Activated CD4-positive, alpha-beta T cell treated with anti-CD3 and anti-CD28 coated beads, Interleukin-2, amount 10 ng/mL, durations not matched to agents 24 days and 14 days (primary cell): ENCODE measurements around the gene PDE1C. TPM values are rescaled to one million over a fixed set of nuclear protein-coding genes. Genes with fewer than 3 reads are reported as not detected.

Experiments used
- DNase-seq: peaks from one replicate; pipeline ENCODE4 v3.0.0; 2022
- H3K27ac Mint-ChIP-seq: one replicate; pipeline ENCODE4 v1.8.0; 2022; ENCODE audit warnings: mild to moderate bottlenecking, mixed read lengths
- H3K27me3 Mint-ChIP-seq: one replicate; pipeline ENCODE4 v1.8.0; 2022; ENCODE audit warnings: mixed read lengths
- H3K36me3 Mint-ChIP-seq: one replicate; pipeline ENCODE4 v1.8.0; 2022; ENCODE audit warnings: low read depth, mild to moderate bottlenecking, mixed read lengths
- H3K4me1 Mint-ChIP-seq: one replicate; pipeline ENCODE4 v1.8.0; 2021; ENCODE audit warnings: mixed read lengths
- H3K4me3 Mint-ChIP-seq: one replicate; pipeline ENCODE4 v1.8.0; 2022; ENCODE audit warnings: mild to moderate bottlenecking, moderate library complexity, mixed read lengths
- H3K9me3 Mint-ChIP-seq: one replicate; pipeline ENCODE4 v1.8.0; 2021; ENCODE audit warnings: mixed read lengths
- intact Hi-C: fragments of 100-400 bp; cut with micrococcal nuclease; formaldehyde crosslinking; loops from one replicate; pipeline ENCODE4 v1.15.1; 2023
- total RNA-seq: library from RNA; stranded (reverse); gene quantifications from 2 replicates; pipeline ENCODE4 v1.2.3, GENCODE V29; 2022

PDE1C gene
- total RNA-seq, 1 donor from 2014 or later: not detected

DNA sequence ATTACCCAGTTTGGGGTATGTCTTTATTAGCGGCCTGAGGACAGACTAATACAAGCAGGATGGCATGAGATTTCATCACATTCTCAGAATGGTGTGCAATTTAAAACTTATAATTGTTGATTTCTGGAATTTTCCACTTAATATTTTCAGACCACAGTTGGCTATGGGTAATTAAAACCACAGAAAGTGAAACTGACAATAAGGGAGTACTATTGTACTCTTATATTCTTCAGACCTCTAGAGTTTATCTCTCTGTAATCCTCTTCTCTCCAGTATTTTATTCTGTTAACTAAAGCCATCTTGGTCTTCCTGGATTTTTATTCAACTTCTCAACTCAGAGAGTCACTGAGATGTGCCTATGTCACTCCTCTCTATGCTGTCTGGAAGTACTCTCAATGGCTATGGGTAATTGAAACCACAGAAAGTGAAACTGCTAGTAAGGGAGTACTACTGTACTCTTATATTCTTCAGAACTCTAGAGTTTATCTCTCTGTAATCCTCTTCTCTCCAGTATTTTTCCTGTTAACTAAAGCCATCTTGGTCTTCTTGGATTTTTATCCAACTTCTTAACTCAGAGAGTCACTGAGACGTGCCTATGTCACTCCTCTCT lies 264.9 kb downstream of the PDE1C start:
- intact Hi-C loops: no loop called here
- Mint-ChIP-seq H3K4me3 (no peak overlapping the region), H3K36me3 (no peaks in the 10 kb centered on the region), H3K4me1 (no peaks in the 10 kb centered on the region), H3K27ac (no peak overlapping the region), H3K27me3 (no peaks in the 10 kb centered on the region), H3K9me3 (no peaks in the 10 kb centered on the region)
- DNase-seq: no peak

DNA sequence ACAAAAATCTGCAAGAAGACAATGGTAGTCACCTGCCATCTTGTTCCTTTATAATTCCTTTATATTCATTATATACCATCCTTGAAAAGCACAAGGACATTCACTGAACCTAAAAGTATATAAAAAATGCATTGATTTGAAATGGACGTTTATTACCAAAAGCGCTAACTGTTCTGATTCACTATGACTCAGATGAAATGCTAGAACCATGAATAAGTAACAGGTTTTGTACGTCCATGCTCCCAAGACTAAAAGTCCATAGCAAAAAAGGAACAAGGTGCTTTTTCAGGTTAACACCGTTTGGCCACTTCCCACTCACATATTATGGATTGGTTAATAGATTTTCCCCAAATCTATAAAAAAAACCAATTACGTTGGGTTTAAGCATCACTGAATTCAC lies 273.8 kb downstream of the PDE1C start:
- H3K4me1 Mint-ChIP-seq: no peaks in the 10 kb centered on the region
- no peak for DNase-seq
- H3K9me3 Mint-ChIP-seq: no peaks in the 10 kb centered on the region
- no peak overlapping the region for H3K27ac Mint-ChIP-seq
- intact Hi-C loops: no loop called here
- no peaks in the 10 kb centered on the region for H3K27me3 Mint-ChIP-seq
- no peak overlapping the region for H3K4me3 Mint-ChIP-seq
- H3K36me3 Mint-ChIP-seq: no peaks in the 10 kb centered on the region

DNA sequence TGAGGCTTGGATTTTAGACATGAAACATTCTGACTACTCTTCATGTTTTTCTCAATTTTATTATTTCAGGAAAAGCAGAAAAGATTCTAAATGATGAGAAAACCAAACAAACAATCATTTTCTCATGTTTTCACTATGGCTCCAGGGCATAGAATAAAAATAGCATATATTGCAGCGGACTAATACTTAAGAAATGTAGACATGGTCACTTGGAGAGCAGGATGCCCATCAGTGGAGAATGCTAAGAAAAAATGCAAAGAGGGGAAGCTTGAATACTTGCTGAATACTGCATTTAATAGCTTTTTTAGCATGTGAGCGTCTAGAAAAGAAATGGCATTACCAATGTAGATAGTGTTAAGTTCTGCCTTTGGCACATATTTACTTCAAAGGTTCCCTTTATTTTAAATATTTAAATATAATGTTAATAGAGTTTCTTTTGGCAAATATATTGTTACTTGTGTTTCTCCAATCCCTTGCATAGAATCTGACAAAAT lies 275.3 kb downstream of the PDE1C start:
- DNase-seq: no peak
- H3K36me3 Mint-ChIP-seq: no peaks in the 10 kb centered on the region
- no peaks in the 10 kb centered on the region for H3K4me1 Mint-ChIP-seq
- no peak overlapping the region for H3K4me3 Mint-ChIP-seq
- no peaks in the 10 kb centered on the region for H3K27me3 Mint-ChIP-seq
- no peaks in the 10 kb centered on the region for H3K9me3 Mint-ChIP-seq
- no peak overlapping the region for H3K27ac Mint-ChIP-seq
- intact Hi-C loops: no loop called here

DNA sequence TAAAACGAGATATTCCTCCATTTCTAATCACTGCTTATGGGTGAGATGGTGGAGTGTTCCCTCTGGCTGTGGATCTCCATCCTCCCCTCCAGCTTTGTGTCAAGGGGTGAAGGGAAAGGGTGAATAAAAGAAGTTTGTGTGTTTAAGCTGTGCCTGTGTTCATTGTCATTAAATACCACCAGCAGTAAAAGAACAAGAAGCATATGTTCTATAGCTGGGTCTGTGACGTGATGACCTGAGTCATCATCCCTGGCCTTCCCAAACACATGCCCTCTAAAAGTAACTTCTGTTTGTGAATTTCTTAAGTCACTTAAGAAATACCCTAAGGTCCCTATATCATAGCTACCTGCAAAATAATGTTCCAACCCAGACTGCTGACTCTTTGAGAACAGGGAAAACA lies 278.3 kb downstream of the PDE1C start:
- no peak overlapping the region for H3K4me3 Mint-ChIP-seq
- H3K27ac Mint-ChIP-seq: no peak overlapping the region
- H3K9me3 Mint-ChIP-seq: no peaks in the 10 kb centered on the region
- no peak for DNase-seq
- no peaks in the 10 kb centered on the region for H3K27me3 Mint-ChIP-seq
- no peaks in the 10 kb centered on the region for H3K36me3 Mint-ChIP-seq
- intact Hi-C loops: no loop called here
- H3K4me1 Mint-ChIP-seq: no peaks in the 10 kb centered on the region

DNA sequence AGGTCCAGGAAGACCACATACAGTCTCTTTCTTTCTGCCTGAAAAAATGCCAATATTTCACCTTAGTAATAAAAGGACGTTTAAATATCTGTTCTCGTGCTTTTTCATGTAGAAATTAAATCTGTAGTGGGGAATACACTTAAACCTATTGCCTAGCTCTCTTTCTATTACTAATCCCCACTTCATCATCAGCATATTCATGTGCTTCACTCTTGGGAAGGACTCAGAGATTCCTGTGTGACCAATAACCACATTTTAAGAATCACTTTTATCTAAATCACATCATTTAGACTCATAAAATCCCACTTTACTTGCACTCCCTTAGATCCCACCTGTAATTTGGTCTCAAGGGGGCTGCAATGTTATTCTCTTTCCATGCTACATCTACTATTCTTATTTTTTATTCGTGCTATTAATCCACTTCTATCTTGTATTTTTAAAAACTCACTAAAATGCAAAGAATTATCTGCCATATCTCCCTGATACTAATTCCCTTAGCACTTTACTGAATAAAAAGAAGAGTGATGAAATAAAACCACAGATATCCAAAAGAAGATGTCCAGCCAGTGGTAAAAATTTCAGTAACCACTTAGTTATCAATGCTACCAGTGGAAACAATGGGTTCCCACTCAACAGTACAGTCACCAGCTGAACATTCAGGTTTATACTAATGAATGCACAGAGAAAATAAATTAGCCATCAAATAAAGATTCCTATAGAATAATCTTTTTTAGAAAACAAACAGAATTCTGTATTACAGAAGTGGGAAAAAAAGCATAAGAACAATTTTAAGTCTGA lies 281.1 kb downstream of the PDE1C start:
- DNase-seq: no peak
- H3K4me3 Mint-ChIP-seq: no peak overlapping the region
- H3K27ac Mint-ChIP-seq: no peak overlapping the region
- intact Hi-C loops: no loop called here
- H3K27me3 Mint-ChIP-seq: no peaks in the 10 kb centered on the region
- no peaks in the 10 kb centered on the region for H3K9me3 Mint-ChIP-seq
- no peaks in the 10 kb centered on the region for H3K4me1 Mint-ChIP-seq
- no peaks in the 10 kb centered on the region for H3K36me3 Mint-ChIP-seq

DNA sequence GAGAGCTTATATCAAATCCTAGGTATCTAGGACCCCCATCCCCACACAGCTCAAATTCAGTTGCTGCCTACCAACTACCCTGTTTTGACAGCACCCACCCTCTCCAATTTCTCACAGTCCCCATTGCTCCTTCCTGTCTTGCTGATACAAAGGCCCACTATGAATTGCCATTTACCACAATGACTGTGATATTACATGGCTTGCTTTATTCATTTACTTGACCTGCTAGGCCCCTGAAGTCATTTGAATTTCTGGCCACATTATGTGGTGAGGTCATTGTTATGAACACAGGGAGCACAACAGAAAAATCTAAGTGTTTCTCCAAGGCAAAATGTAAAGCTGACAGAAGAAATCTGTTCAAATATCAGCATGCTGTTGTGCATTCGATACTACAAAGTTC lies 281.8 kb downstream of the PDE1C start:
- no peaks in the 10 kb centered on the region for H3K9me3 Mint-ChIP-seq
- H3K27me3 Mint-ChIP-seq: no peaks in the 10 kb centered on the region
- no peak overlapping the region for H3K27ac Mint-ChIP-seq
- intact Hi-C loops: no loop called here
- no peak overlapping the region for H3K4me3 Mint-ChIP-seq
- H3K4me1 Mint-ChIP-seq: no peaks in the 10 kb centered on the region
- no peak for DNase-seq
- H3K36me3 Mint-ChIP-seq: no peaks in the 10 kb centered on the region

DNA sequence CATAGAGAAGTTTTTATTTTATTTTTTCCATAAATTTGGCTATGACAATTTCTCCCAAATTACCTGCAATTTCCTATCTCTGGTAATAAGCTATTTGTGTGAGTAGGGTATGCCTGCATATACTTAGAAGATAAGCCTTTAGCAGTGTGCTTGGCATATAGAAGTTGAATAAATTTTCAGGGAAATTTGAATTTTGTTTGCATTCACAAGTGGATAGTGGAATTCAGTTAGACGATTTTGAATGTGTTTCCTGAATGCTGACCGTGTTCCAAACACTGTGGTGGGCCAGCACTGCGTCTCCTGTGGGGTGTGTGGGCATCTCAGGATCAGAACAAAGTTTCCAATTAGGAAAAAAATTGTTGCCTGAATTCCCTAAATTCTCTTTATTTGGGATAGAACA lies 283.9 kb downstream of the PDE1C start:
- no peak overlapping the region for H3K27ac Mint-ChIP-seq
- H3K36me3 Mint-ChIP-seq: no peaks in the 10 kb centered on the region
- H3K27me3 Mint-ChIP-seq: no peaks in the 10 kb centered on the region
- no peak overlapping the region for H3K4me3 Mint-ChIP-seq
- H3K4me1 Mint-ChIP-seq: no peaks in the 10 kb centered on the region
- intact Hi-C loops: no loop called here
- no peaks in the 10 kb centered on the region for H3K9me3 Mint-ChIP-seq
- no peak for DNase-seq

DNA sequence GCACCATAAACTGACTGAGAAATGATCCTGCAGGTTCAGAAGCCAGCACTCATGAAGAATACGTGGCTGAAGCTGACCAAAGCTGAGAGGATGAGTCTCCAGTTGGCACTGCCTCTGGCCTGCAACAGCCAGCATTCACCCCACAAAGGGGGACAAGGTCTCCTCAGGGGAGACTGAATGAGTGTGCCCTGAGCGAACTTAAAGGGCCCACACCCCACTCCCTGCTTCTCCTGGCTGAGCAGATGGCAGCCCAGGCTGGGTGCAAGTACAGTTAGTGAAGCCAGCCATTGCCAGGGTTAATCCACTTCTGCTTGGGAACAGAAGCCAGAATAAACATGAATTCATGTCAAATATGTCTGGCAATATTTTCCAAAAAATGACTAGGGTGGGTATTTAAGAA lies 285.1 kb downstream of the PDE1C start:
- Mint-ChIP-seq H3K27me3 (no peaks in the 10 kb centered on the region), H3K9me3 (no peaks in the 10 kb centered on the region), H3K27ac (no peak overlapping the region), H3K4me1 (no peaks in the 10 kb centered on the region), H3K36me3 (no peaks in the 10 kb centered on the region), H3K4me3 (no peak overlapping the region)
- DNase-seq: no peak
- intact Hi-C loops: no loop called here

DNA sequence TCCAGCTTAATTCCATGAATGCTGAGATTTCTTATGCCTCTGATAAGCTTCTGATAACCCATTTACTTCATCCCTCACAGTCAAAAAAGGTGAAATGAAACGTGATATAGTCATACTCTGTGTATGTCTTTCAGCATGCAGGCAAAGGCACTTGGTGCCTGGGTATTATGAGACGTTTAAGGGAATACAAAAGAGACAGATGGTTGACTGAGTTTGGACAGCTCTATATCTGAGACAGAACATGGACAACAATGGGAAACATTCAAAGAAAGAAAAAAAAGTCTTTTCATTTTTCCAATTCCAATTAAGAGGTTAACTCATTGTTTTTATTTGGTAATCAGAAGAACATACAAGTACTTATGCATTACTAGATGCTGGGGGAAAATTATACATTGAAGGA lies 287.0 kb downstream of the PDE1C start:
- H3K36me3 Mint-ChIP-seq: no peaks in the 10 kb centered on the region
- H3K27ac Mint-ChIP-seq: no peak overlapping the region
- intact Hi-C loops: no loop called here
- H3K4me1 Mint-ChIP-seq: no peaks in the 10 kb centered on the region
- H3K4me3 Mint-ChIP-seq: no peak overlapping the region
- H3K9me3 Mint-ChIP-seq: no peaks in the 10 kb centered on the region
- H3K27me3 Mint-ChIP-seq: no peaks in the 10 kb centered on the region
- DNase-seq: no peak

DNA sequence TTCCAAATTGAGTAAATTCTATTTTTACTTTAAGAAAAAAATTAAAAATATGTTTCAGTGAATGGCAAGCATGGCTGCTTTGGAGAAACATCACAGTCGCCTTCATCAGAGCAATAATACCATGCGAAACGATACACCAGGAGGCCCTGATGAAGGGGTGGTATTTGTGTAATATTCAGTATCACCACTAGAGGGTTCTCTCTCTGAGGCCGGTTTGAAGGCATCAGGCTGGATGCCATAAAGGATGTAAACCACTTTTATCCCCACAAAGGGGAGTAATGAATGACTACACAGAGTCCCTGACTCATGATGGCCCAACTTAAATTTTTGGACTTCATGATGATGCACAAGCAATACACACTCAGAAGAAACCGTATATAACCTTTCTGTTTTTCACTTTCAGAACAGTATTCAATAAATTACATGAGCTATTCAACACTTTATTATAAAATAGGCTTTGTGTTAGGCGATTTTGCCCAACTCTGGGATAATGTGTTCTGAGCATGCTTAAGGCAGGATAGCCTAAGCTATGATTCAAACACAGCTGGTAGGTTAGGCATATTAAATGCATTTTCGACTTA lies 287.7 kb downstream of the PDE1C start:
- Mint-ChIP-seq H3K4me3 (no peak overlapping the region), H3K27ac (no peak overlapping the region), H3K4me1 (no peaks in the 10 kb centered on the region), H3K36me3 (no peaks in the 10 kb centered on the region), H3K27me3 (no peaks in the 10 kb centered on the region), H3K9me3 (no peaks in the 10 kb centered on the region)
- peak; percentile 66 for DNase-seq
- intact Hi-C loops: no loop called here

DNA sequence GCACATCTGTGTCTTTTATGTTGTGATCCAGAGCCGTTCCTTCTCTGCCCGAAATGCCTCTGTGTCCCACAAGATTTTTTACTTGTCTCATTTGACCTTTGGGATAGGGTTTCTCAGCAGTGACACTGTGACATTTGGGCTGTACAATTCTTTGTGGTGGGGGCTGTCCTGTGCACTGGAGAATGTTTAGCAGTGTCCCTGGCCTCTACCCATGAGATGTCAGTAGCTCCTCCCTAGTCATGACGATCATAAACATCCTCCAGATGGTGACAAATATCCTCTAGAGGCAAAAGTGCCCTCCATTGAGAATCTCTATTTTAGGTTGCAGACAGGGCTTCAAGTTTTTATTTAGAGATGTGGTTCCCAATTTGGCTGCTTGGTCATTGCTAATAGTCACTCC lies 291.9 kb downstream of the PDE1C start:
- intact Hi-C loops: no loop called here
- peak; percentile 39 for DNase-seq
- Mint-ChIP-seq H3K27me3 (no peaks in the 10 kb centered on the region), H3K36me3 (no peaks in the 10 kb centered on the region), H3K27ac (no peak overlapping the region), H3K4me3 (no peak overlapping the region), H3K9me3 (no peaks in the 10 kb centered on the region), H3K4me1 (no peaks in the 10 kb centered on the region)

DNA sequence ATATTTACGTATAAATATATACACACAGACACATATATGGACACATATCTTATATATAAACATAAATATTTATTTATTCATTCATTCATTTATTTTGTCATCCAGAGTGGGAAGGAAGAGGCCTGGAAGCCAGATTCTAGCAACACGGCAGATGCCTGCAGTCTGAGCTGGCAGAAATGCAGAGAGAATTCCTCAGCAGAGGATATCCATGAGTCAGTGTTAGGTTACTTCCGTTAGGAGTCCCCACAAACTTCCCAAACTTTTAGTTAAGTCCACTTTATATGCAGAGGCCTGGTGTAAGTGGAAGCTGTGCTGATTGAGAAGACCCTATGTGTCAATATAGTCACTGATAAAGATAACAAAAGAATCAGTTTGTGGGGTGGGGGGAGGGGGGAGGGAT lies 293.6 kb downstream of the PDE1C start:
- intact Hi-C loops: no loop called here

DNA sequence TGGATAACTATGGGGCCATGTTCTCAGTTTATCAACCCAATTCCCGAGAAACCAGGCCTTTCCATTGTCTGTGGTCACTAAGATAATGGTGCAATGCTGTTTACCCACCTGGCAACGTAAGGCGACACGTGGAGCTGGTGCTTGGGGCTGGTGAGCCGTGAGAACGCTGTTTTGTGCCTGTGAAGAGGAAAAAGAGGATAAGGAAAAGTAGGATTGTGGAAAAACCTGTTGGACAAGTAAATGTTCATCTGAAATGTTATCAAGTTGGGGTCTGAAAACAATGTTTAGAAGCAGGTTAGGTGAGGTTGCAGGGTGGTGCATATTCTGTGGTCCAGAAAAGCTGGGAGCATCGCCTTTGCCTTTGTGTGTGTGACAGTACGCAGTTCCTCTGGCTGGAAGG lies 294.7 kb downstream of the PDE1C start:
- H3K4me1 Mint-ChIP-seq: no peaks in the 10 kb centered on the region
- H3K9me3 Mint-ChIP-seq: no peaks in the 10 kb centered on the region
- H3K4me3 Mint-ChIP-seq: no peak overlapping the region
- DNase-seq: no peak
- intact Hi-C loops: no loop called here
- no peaks in the 10 kb centered on the region for H3K36me3 Mint-ChIP-seq
- H3K27me3 Mint-ChIP-seq: no peaks in the 10 kb centered on the region
- no peak overlapping the region for H3K27ac Mint-ChIP-seq

More for the DNA sequence above, 293.6 kb downstream of the PDE1C start:
- DNase-seq: peak; percentile 8
- no peaks in the 10 kb centered on the region for H3K4me1 Mint-ChIP-seq
- H3K27ac Mint-ChIP-seq: no peak overlapping the region
- no peaks in the 10 kb centered on the region for H3K27me3 Mint-ChIP-seq
- H3K9me3 Mint-ChIP-seq: no peaks in the 10 kb centered on the region
- no peak overlapping the region for H3K4me3 Mint-ChIP-seq
- H3K36me3 Mint-ChIP-seq: no peaks in the 10 kb centered on the region

DNA sequence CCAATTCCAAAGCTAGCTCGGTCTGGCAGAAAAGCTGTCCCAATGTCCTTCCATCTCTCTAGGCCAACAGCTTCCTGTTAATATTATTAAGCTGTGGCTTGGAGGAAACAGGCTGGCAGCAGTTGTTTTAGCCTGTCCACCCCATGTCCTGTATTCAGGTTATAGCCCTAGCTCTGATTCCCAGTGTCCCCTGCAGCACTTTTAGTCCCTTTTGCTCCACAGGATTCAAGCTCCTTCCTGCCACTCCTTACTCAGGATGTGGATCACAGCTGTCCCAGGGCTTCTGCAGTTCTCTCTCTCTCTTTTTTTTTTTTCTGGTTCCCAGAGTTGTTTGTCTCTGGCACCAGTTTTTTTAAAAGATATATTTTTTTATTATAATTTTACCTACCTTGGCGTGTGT lies 298.0 kb downstream of the PDE1C start:
- Mint-ChIP-seq H3K9me3 (no peaks in the 10 kb centered on the region), H3K36me3 (no peaks in the 10 kb centered on the region)
- intact Hi-C loops: no loop called here

More for the DNA sequence above, 298.0 kb downstream of the PDE1C start:
- H3K4me1 Mint-ChIP-seq: no peaks in the 10 kb centered on the region
- no peaks in the 10 kb centered on the region for H3K27me3 Mint-ChIP-seq
- no peak overlapping the region for H3K27ac Mint-ChIP-seq
- H3K4me3 Mint-ChIP-seq: no peak overlapping the region
- no peak for DNase-seq
